ENCODE measurements around the gene RAP2A.

GRCh38 chr13:97485320-97485719, 51.4 kb downstream of the RAP2A start:
- TF ChIP-seq CTCF (conservative IDR thresholded peaks at IDR 0.05; ENCODE audit: low read depth, low read length) = no peak
- no peak for TF ChIP-seq EZH2 (IDR thresholded peaks at IDR 0.05; ENCODE audit: borderline replicate concordance, low read depth, low read length, poor library complexity, severe bottlenecking)
